ENCODE measurements around the gene HOXD10.

DNA sequence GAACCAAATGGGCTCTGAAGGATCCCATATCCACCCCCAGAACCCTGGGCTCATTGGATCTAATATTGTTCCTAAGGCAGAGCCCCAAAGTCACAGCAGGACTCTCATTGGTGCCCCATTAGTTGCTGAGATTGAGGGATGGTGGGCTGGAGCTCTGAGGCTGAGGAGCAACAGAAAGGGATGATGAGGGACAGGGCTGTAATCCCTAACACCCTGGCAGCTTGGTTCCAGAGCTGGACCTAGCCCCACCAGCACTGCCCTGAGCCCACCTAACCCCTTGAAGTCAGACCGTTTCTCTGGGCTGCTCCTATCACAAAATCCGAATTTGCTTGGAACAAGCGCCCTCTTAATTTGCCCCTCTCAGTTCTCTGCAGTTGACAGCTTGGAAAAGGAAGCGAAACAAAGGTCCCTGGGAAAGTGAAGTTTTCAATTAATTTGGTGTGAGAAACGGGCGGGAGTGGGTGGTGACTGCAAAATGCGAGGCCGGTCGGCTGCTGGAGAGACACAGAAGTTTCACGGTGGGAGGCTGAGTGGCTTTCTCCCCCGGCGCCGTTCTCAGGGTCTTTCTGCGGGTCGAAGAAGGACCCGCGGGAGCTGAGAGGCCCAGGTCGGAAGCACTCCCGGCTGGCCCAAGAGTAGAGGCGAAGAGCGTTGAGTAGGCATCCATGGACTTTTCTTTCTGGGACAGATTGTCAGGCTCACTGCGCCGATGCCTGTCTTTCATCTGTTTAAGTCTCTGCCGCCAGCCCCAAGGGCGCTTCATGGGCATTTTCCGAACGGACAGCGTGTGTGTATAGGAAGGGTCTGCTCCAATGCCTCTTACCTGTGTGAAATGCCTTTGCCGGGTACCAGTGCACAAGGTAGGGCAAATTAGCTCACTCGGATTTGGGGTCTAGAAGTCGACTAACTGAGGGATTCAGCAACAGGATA is 25.0 kb upstream of the HOXD10 start:
- TF ChIP-seq, protein P1, sequence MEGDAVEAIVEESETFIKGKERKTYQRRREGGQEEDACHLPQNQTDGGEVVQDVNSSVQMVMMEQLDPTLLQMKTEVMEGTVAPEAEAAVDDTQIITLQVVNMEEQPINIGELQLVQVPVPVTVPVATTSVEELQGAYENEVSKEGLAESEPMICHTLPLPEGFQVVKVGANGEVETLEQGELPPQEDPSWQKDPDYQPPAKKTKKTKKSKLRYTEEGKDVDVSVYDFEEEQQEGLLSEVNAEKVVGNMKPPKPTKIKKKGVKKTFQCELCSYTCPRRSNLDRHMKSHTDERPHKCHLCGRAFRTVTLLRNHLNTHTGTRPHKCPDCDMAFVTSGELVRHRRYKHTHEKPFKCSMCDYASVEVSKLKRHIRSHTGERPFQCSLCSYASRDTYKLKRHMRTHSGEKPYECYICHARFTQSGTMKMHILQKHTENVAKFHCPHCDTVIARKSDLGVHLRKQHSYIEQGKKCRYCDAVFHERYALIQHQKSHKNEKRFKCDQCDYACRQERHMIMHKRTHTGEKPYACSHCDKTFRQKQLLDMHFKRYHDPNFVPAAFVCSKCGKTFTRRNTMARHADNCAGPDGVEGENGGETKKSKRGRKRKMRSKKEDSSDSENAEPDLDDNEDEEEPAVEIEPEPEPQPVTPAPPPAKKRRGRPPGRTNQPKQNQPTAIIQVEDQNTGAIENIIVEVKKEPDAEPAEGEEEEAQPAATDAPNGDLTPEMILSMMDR (IDR thresholded peaks at IDR 0.05; ENCODE audit: low read depth, low read length) = no peak
- no peak for TF ChIP-seq EZH2phosphoT487 (IDR thresholded peaks at IDR 0.05; ENCODE audit: low read depth)

All from OCI-LY3 (cell line).